HG03060 (cell line): ENCODE results near the gene TBX2.

Experiments used
- ATAC-seq: cut with Tn5 transposase; IDR thresholded peaks from one replicate; pipeline ENCODE4 v1.9.1; 2021; ENCODE audit warnings: low read depth, moderate number of reproducible peaks; ENCODE audit not compliant: unreplicated experiment

The TBX2 gene

GRCh38 chr17:61411261-61412142 lies 11.9 kb downstream of the TBX2 start:
- ATAC-seq, result no peak

DNA sequence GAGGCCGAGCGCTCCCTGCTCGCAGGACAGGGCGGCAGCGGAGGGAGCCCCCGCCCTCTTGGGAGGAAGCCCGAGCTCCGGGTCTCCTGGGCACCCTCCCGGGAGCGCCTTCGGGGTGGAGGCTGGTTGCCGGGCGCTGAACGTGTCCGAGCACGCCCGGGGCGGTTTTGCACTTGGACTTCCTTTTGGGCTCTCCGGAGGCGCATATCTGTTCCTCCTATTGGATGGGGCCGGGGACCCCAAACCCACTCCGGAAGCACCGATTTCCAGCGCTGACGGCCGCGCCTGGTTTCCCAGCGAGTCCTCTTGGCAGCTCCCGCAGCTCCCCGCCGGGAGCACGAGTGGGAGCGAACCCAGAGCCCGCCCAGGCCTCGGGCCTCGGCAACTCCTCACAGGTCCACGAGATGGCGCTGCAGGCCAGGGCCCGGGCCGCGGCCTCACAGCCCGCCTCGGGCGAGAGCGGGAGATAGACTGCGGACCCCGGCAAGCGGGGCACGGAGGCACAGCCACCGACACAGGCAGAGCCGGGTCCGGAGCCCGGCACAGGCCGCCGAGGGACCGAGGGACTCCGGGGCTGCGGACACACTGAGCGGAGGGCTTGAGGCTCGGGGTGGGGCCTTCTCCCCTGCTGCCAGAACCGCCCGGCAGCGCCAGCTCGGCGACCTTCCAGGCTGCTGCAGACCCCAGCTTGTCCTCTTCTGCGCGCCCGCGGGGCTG lies 12.7 kb downstream of the TBX2 start:
- ATAC-seq, result peak; percentile 49

DNA sequence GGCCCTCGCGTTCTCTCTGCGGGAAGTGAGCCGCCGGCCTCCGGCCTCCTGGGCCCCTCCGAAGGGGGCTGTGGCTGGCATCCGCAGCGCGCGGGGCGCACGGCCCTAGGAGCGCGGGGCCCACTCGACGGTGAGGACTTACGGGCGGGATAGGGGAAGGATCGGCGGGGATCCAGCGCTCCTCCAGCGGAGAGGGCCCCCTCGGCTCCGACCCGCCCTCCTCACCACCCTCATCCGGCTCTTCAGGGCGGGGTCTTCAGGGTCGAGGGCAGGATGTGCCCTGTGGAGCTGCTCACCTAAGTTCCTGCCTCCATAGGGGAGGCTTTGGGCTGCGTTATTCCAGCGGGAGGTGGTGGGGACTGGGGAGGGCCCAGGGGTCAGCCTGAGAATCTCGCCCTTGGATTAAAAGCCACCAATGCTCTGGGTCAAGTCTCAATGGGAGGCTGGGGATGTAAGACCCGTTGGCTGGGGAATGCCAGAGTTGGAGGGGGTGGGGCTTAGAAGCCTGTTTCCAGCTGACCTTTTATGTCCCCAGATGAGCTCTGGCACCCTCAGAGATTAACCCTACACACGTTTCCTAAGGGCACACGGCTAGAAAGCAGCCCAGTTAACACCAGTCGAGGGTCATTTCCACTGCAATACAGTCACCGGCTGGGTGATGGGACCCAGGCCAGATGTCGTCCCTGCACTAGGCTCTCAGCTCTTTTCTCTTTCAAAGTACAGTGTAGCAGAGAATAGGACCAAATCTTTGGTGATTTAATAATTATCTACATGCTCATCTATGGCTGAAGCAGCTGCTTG lies 13.4 kb downstream of the TBX2 start:
- no peak for ATAC-seq

GRCh38 chr17:61413661-61414126 lies 14.1 kb downstream of the TBX2 start:
- ATAC-seq, result no peak

DNA sequence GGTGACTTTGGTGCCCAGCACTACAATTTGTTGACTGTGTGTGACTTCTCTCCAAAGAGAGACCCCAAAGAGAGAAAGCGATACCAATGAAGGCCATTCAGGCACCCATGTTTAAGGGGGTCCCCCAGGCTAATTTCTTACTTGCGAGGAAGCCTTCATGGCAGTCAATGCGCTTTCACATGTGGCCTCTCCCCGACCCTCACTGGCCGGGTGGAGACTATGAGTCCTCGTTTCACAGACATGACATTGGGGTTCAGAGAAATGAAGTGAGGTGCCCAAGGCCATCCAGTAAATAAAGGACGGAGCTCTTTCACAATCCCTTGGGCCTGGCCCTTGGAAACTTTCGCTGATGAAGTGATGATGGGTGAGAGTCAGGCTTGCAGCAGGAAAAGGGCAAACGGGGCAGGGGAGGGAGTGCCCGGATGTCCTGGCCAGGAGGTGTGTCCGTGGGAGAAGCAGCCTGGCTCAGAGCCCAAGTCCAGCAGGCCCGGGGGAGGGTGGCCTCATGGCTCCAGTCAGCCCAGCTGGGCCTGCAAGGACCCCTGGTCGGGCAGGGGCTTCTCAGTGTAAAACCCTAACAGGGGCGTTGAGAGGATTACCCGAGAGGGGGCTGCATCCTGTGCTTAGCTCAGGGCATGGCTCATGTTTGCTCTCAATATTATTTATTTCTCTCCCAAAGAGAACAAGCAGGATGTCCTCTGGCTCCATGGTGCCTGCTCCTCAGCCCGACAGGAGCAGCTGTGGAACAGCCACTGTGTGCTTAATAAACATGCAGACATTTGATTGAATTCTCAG lies 14.7 kb downstream of the TBX2 start:
- ATAC-seq, result no peak

DNA sequence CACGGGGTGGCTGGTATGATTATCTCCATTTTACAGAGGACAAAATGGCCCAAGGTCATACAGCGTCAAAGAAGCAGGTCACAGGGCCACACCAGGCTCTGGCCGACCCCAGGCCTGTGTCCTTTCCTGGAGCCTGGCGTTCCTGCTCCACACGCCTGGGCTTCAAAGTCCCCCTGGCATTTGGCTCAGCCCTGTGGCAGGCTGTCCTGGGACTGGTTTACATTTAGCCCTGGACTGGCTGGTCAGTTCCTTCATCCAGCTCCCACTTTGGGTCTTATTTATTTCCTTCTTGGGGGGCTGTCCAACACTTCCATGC lies 15.3 kb downstream of the TBX2 start:
- no peak for ATAC-seq

- ATAC-seq, result no peak
These were observed 15.9 kb downstream of the TBX2 start for GRCh38 chr17:61415374-61416210.

DNA sequence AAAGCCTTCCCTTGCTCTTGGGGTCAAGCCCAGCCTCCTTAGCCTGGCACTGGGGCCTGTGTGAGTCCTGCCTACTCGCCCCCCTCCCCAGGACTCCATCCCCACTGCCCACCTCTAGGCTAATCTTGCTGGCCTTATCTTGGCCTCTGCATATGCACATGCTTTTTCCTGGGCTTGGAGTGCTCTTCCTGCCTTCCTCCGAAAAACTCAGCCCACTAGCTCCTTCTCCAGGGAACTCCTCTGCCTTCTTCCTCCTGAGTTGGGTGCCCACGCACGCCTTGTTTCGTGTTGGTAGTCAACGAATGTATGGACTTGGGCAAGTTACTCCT lies 16.5 kb downstream of the TBX2 start:
- ATAC-seq, result no peak

GRCh38 chr17:61416540-61417363 lies 17.1 kb downstream of the TBX2 start:
- no peak for ATAC-seq

DNA sequence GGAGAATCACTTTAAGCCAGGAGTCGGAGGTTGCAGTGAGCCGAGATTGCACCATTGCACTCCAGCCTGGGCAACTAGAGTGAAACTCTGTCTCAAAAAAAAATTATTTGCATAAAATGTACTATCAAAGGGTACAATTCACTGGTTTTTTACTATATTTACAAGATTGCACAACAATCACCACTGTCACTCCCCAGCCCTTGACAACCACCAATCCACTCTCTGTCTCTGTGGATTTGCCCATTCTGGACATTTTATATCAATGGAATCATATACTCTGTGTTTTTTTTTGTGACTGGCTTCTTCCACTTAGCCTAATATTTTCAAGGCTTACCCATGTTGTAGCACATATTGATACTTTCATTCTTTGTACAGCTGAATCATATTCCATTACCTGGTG lies 18.8 kb downstream of the TBX2 start:
- no peak for ATAC-seq

DNA sequence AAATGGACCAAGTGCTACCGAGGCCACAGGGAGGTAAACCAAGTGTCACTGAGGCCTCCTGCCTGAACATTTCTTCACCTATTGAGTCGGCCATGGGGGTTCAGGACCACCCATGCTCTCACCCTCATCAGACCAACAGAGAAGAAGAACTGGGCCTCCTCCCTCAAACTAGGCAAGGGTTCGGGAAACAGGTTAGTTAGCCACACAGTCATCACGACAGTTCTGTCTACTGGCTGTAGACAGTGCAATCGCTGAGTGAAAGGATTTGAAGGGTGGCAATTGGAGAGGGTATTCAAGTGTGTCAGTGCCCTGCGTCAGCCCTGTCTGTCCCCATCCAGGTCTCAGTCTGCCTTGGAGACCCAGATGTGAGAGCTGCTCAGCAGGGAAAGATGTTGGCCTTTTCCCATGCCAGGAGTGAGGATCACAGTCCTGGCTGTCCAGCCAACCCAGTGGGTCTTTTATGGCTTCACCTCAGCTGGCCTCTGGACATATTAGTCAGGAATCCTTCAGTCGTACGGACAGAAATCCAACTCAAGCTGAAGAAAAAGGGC lies 19.9 kb downstream of the TBX2 start:
- ATAC-seq, result no peak

- ATAC-seq, result no peak
These were observed 20.4 kb downstream of the TBX2 start for GRCh38 chr17:61420052-61420451.

GRCh38 chr17:61420745-61421398 lies 21.2 kb downstream of the TBX2 start:
- no peak for ATAC-seq

DNA sequence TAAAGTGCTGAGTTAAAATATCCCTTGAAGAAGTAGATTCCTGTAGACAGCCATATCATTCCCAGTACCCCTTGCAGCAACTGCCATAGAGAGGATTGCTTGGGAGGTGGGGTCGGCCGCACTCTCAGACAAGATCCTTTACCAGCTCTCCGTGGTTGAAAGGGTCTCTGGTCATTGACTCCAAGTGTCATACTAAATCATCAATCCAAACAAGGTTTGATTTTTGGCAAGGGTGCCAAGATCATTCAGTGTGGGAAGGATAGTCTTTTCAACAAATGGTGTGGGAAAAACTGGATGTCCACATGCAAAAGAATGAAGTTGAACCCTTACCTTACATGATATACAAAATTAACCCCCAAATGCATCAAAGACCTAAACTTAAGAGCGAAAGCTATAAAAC lies 21.8 kb downstream of the TBX2 start:
- no peak for ATAC-seq

DNA sequence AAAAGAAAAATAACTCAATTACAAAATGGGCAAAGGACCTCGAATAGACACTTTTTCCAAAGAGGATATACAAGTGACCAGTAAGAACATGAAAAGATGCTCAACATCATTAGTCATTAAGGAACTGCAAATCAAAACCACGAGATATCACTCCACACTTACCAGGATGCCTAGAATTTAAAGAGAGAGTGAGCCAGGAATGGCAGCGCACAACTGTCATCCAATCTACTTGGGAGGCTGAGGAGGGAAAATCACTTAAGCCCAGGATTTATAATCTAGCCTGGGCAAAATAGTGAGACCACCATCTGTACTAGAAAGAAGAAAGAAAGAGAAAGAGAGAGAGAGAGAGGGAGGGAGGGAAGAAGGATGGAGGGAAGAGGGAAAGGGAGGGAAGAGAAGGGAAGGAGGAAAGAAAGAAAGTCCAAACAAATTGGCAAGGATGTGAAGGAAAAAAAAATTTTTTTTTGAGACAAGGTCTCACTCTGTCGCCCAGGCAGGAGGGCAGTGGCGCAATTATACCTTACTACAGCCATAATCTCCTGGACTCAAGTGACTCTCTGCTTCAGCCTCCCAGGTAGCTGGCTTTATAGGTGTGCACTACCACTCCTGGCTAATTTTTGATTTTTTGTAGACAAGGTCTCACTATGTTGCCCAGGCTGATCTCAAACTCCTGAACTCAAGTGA lies 22.6 kb downstream of the TBX2 start:
- ATAC-seq, result no peak

DNA sequence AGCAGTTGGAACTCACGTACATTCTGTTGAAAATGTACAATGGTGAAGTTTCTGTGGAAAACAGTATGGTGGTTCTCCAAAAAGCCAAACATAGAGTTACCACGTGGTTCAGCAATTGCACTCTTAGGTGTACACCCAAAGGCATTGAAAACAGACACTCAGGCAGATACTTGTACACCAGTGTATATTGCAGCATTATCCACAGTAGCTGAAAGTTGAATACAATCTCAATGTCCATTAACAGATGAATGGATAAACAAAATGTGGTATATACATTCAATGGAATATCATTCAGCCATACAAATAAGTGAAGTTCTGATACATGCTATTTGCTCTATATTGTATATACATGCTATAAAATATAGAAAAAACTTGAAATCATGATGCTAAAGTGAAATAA lies 23.2 kb downstream of the TBX2 start:
- no peak for ATAC-seq

GRCh38 chr17:61423967-61424649 lies 24.5 kb downstream of the TBX2 start:
- ATAC-seq, result no peak
